A673 (cell line): ENCODE data around the gene HYAL3. TPM values are rescaled to one million over a fixed set of nuclear protein-coding genes. Genes with fewer than 3 reads are reported as not detected.

Experiments used
- BruUV-seq: library from RNA; stranded (reverse); fragments of 400-500 nt; replicated peaks from 2 replicates; lab custom pipeline; 2021; lab: Mats Ljungman, UMichigan
- CTCF ChIA-PET: fragments of 300-600 bp; sonication (Branson Sonifier 250); formaldehyde crosslinking; loops from one replicate; lab custom pipeline; 2022; ENCODE audit warnings: antibody characterized with exemption; lab: Charles Lee
- POLR2A ChIA-PET: fragments of 300-600 bp; sonication (Branson Sonifier 250); formaldehyde crosslinking; loops from one replicate; lab custom pipeline; 2022; ENCODE audit warnings: antibody characterized with exemption; ENCODE audit not compliant: low non-redundant PET; lab: Charles Lee
- DNase-seq: peaks from one replicate; pipeline ENCODE4 v3.0.0-alpha.2; 2015; ENCODE audit warnings: low spot score
- H3K27ac ChIP-seq: fragments of 200-600 bp; sonication (generic); 2 replicates; pipeline ENCODE4 v1.5.1; 2016; ENCODE audit warnings: mixed run types, low read depth, mild to moderate bottlenecking, mixed read lengths, antibody characterized with exemption, low read length; ENCODE audit not compliant: poor library complexity, severe bottlenecking
- H3K27me3 ChIP-seq: fragments of 200-600 bp; sonication (generic); replicated peaks from 2 replicates; pipeline ENCODE4 v1.6.1; 2017; ENCODE audit warnings: mixed run types, low read depth, mild to moderate bottlenecking, mixed read lengths, antibody characterized with exemption, low read length; ENCODE audit not compliant: insufficient read depth, poor library complexity
- H3K36me3 ChIP-seq: fragments of 200-600 bp; sonication (generic); 2 replicates; pipeline ENCODE4 v1.6.1; 2016; ENCODE audit warnings: mixed run types, mild to moderate bottlenecking, mixed read lengths, antibody characterized with exemption, low read length; ENCODE audit not compliant: insufficient read depth, poor library complexity, severe bottlenecking
- H3K4me1 ChIP-seq: fragments of 200-600 bp; sonication (generic); 2 replicates; pipeline ENCODE4 v1.6.1; 2017; ENCODE audit warnings: mixed run types, mild to moderate bottlenecking, mixed read lengths, antibody characterized with exemption, low read length; ENCODE audit not compliant: insufficient read depth, poor library complexity, severe bottlenecking
- H3K4me3 ChIP-seq: fragments of 200-600 bp; sonication (generic); 2 replicates; pipeline ENCODE4 v1.5.1; 2016; ENCODE audit warnings: low read depth, mixed run types, mild to moderate bottlenecking, mixed read lengths, low read length; ENCODE audit not compliant: poor library complexity, severe bottlenecking
- H3K9me3 ChIP-seq: fragments of 200-600 bp; sonication (generic); 2 replicates; pipeline ENCODE4 v1.6.1; 2016; ENCODE audit warnings: mixed run types, low read depth, mild to moderate bottlenecking, mixed read lengths, antibody characterized with exemption, low read length; ENCODE audit not compliant: poor library complexity, severe bottlenecking
- CTCF ChIP-seq: fragments of 300-800, 200-600 bp; sonication (generic); conservative IDR thresholded peaks from 2 replicates; pipeline ENCODE4 v1.5.1; 2017; ENCODE audit warnings: low read depth, mild to moderate bottlenecking, antibody characterized with exemption, low read length, moderate library complexity, mixed read lengths
- EZH2 ChIP-seq: fragments of 200-600 bp; sonication (generic); IDR thresholded peaks from 2 replicates; pipeline ENCODE4 v1.6.1; 2017; ENCODE audit warnings: borderline replicate concordance, low read depth, mild to moderate bottlenecking, mixed read lengths, antibody characterized with exemption, low read length; ENCODE audit not compliant: poor library complexity, severe bottlenecking
- intact Hi-C: fragments of 100-400 bp; cut with micrococcal nuclease; formaldehyde crosslinking; loops from one replicate; pipeline ENCODE4 v1.10.0; 2022; ENCODE audit not compliant: unreplicated experiment
- total RNA-seq: library from RNA; stranded (reverse); gene quantifications from 2 replicates; pipeline ENCODE4 v1.2.3, GENCODE V29; 2021

The HYAL3 gene
- total RNA-seq, 1 experiment from 2014 or later = 3.0 TPM

GRCh38 chr3:50318163-50318562 lies 19.0 kb upstream of the HYAL3 start:
- intact Hi-C loops = no loop called here
- no TSS peak for BruUV-seq
- DNase-seq = no peak
- Histone ChIP-seq H3K27ac (no peak overlapping the region), H3K9me3 (no peaks in the 10 kb centered on the region), H3K4me3 (no peak overlapping the region), H3K36me3 (no peaks in the 10 kb centered on the region), H3K27me3 (no peaks in the 10 kb centered on the region), H3K4me1 (peaks cover 3% of the 10 kb centered on the region)
- POLR2A ChIA-PET = no interaction called here
- TF ChIP-seq CTCF (no peak), EZH2 (no peak)
- CTCF ChIA-PET = no interaction called here

GRCh38 chr3:50317300-50317699 lies 18.1 kb upstream of the HYAL3 start:
- no peak for DNase-seq
- H3K36me3 ChIP-seq = no peaks in the 10 kb centered on the region
- no peak for TF ChIP-seq EZH2
- no peak for TF ChIP-seq CTCF
- peaks cover 3% of the 10 kb centered on the region for H3K4me1 ChIP-seq
- H3K27me3 ChIP-seq = no peaks in the 10 kb centered on the region
- H3K9me3 ChIP-seq = no peaks in the 10 kb centered on the region
- no peak overlapping the region for H3K27ac ChIP-seq
- ChIA-PET POLR2A (no interaction called here), CTCF (no interaction called here)
- BruUV-seq = no TSS peak
- intact Hi-C loops = no loop called here
- no peak overlapping the region for H3K4me3 ChIP-seq

GRCh38 chr3:50316657-50317242 lies 17.5 kb upstream of the HYAL3 start:
- no peak for TF ChIP-seq CTCF
- TF ChIP-seq EZH2 = no peak
- BruUV-seq = no TSS peak
- H3K27ac ChIP-seq = no peak overlapping the region
- H3K27me3 ChIP-seq = no peaks in the 10 kb centered on the region
- H3K4me3 ChIP-seq = no peak overlapping the region
- peaks cover under 1% of the 10 kb centered on the region for H3K4me1 ChIP-seq
- H3K9me3 ChIP-seq = no peaks in the 10 kb centered on the region
- POLR2A ChIA-PET = no interaction called here
- intact Hi-C loops = no loop called here
- CTCF ChIA-PET = no interaction called here
- no peak for DNase-seq
- H3K36me3 ChIP-seq = no peaks in the 10 kb centered on the region
